ENCODE measurements around the gene ACSBG1.
A peak's percentile ranks its signal among the peaks of the same experiment; 100 is the strongest.

ACSBG1 gene

GRCh38 chr15:78149805-78150751, 84.3 kb downstream of the ACSBG1 start:
- no peak for DNase-seq (ENCODE audit: insufficient read length)
- TF ChIP-seq POLR2AphosphoS5 (IDR thresholded peaks at IDR 0.05; ENCODE audit: low read depth, low read length) = no peak
- no peak for TF ChIP-seq TAF1 (IDR thresholded peaks at IDR 0.05; ENCODE audit: borderline replicate concordance, low read depth, low read length)
- no peak for TF ChIP-seq POLR2A (IDR thresholded peaks at IDR 0.05; ENCODE audit: low read depth, low read length)
- no peak for FAIRE-seq

GRCh38 chr15:78149068-78149804, 85.1 kb downstream of the ACSBG1 start, which contains the start of gene IDH3A:
TSS of gene IDH3A (plus strand) at chr15:78149362. CDS start at chr15:78149404, 42 bp downstream.
- FAIRE-seq = peak; percentile 97
- peak; percentile 89 for DNase-seq (ENCODE audit: insufficient read length)
- TF ChIP-seq TAF1 (IDR thresholded peaks at IDR 0.05; ENCODE audit: borderline replicate concordance, low read depth, low read length) (peak; percentile 77; the same call in 1 of the 2 replicates), POLR2A (IDR thresholded peaks at IDR 0.05; ENCODE audit: low read depth, low read length) (peak; percentile 85), POLR2AphosphoS5 (IDR thresholded peaks at IDR 0.05; ENCODE audit: low read depth, low read length) (peak; percentile 93)

GRCh38 chr15:78148392-78149067, 85.8 kb downstream of the ACSBG1 start:
- DNase-seq (ENCODE audit: insufficient read length) (no peak), FAIRE-seq (no peak)
- TF ChIP-seq POLR2AphosphoS5 (IDR thresholded peaks at IDR 0.05; ENCODE audit: low read depth, low read length) (no peak), TAF1 (IDR thresholded peaks at IDR 0.05; ENCODE audit: borderline replicate concordance, low read depth, low read length) (no peak), POLR2A (IDR thresholded peaks at IDR 0.05; ENCODE audit: low read depth, low read length) (no peak)

- DNase-seq (ENCODE audit: insufficient read length) (no peak), FAIRE-seq (no peak)
- TF ChIP-seq TAF1 (IDR thresholded peaks at IDR 0.05; ENCODE audit: borderline replicate concordance, low read depth, low read length) = no peak
- no peak for TF ChIP-seq POLR2AphosphoS5 (IDR thresholded peaks at IDR 0.05; ENCODE audit: low read depth, low read length)
- no peak for TF ChIP-seq POLR2A (IDR thresholded peaks at IDR 0.05; ENCODE audit: low read depth, low read length)
These were observed 86.8 kb downstream of the ACSBG1 start for GRCh38 chr15:78147566-78147965.

GRCh38 chr15:78146425-78147154, 87.8 kb downstream of the ACSBG1 start:
- DNase-seq (ENCODE audit: insufficient read length) = no peak
- TF ChIP-seq POLR2A (IDR thresholded peaks at IDR 0.05; ENCODE audit: low read depth, low read length) = no peak
- no peak for TF ChIP-seq TAF1 (IDR thresholded peaks at IDR 0.05; ENCODE audit: borderline replicate concordance, low read depth, low read length)
- TF ChIP-seq POLR2AphosphoS5 (IDR thresholded peaks at IDR 0.05; ENCODE audit: low read depth, low read length) = no peak
- no peak for FAIRE-seq

- TF ChIP-seq POLR2AphosphoS5 (IDR thresholded peaks at IDR 0.05; ENCODE audit: low read depth, low read length) (no peak), TAF1 (IDR thresholded peaks at IDR 0.05; ENCODE audit: borderline replicate concordance, low read depth, low read length) (no peak), POLR2A (IDR thresholded peaks at IDR 0.05; ENCODE audit: low read depth, low read length) (no peak)
- FAIRE-seq (no peak), DNase-seq (ENCODE audit: insufficient read length) (no peak)
These were observed 92.0 kb downstream of the ACSBG1 start for GRCh38 chr15:78142332-78142731.

GRCh38 chr15:78140292-78140691, 94.1 kb downstream of the ACSBG1 start:
- FAIRE-seq = no peak
- no peak for DNase-seq (ENCODE audit: insufficient read length)
- TF ChIP-seq POLR2AphosphoS5 (IDR thresholded peaks at IDR 0.05; ENCODE audit: low read depth, low read length) (no peak), POLR2A (IDR thresholded peaks at IDR 0.05; ENCODE audit: low read depth, low read length) (no peak), TAF1 (IDR thresholded peaks at IDR 0.05; ENCODE audit: borderline replicate concordance, low read depth, low read length) (no peak)

- TF ChIP-seq POLR2A (IDR thresholded peaks at IDR 0.05; ENCODE audit: low read depth, low read length) (no peak), TAF1 (IDR thresholded peaks at IDR 0.05; ENCODE audit: borderline replicate concordance, low read depth, low read length) (no peak), POLR2AphosphoS5 (IDR thresholded peaks at IDR 0.05; ENCODE audit: low read depth, low read length) (no peak)
- no peak for DNase-seq (ENCODE audit: insufficient read length)
- FAIRE-seq = no peak
These were observed 94.8 kb downstream of the ACSBG1 start for GRCh38 chr15:78139578-78139977.

GRCh38 chr15:78133801-78134200, 100.6 kb downstream of the ACSBG1 start:
- DNase-seq (ENCODE audit: insufficient read length) (no peak), FAIRE-seq (no peak)
- TF ChIP-seq POLR2A (IDR thresholded peaks at IDR 0.05; ENCODE audit: low read depth, low read length) (no peak), POLR2AphosphoS5 (IDR thresholded peaks at IDR 0.05; ENCODE audit: low read depth, low read length) (no peak), TAF1 (IDR thresholded peaks at IDR 0.05; ENCODE audit: borderline replicate concordance, low read depth, low read length) (no peak)

GRCh38 chr15:78131295-78132061, 102.9 kb downstream of the ACSBG1 start, which contains the start of gene CIB2:
TSS of gene CIB2 (minus strand) at chr15:78131445. CDS start at chr15:78131215, 230 bp downstream.
- peak; percentile 71 for FAIRE-seq

More at GRCh38 chr15:78131295-78132061, 102.9 kb downstream of the ACSBG1 start, which contains the start of gene CIB2:
- TF ChIP-seq POLR2A (IDR thresholded peaks at IDR 0.05; ENCODE audit: low read depth, low read length) (peak; percentile 53; the same call in 1 of the 2 replicates), POLR2AphosphoS5 (IDR thresholded peaks at IDR 0.05; ENCODE audit: low read depth, low read length) (no peak), TAF1 (IDR thresholded peaks at IDR 0.05; ENCODE audit: borderline replicate concordance, low read depth, low read length) (no peak)
- peak; percentile 98 for DNase-seq (ENCODE audit: insufficient read length)

All from GM12892 (cell line).